ENCODE measurements around the gene STAB2.

Gene STAB2

GRCh38 chr12:103801709-103802585, 214.9 kb downstream of the STAB2 start:
- H3K27ac ChIP-seq = peak overlapping the region; percentile 81
- peak; percentile 31 for DNase-seq (ENCODE audit: low spot score)
- TF ChIP-seq CTCF (conservative IDR thresholded peaks at IDR 0.05; ENCODE audit: low read depth) = no peak
- ChIA-PET CTCF (interaction anchor here (0.7 kb wide), 1 partner anchor 22 kb away, joined by 3 read pairs; no protein-coding TSS in a partner anchor), POLR2A (ENCODE audit: low non-redundant PET) (interaction anchor here (0.6 kb wide), 1 partner anchor 262 kb away, joined by 9 read pairs; no protein-coding TSS in a partner anchor)

DNA sequence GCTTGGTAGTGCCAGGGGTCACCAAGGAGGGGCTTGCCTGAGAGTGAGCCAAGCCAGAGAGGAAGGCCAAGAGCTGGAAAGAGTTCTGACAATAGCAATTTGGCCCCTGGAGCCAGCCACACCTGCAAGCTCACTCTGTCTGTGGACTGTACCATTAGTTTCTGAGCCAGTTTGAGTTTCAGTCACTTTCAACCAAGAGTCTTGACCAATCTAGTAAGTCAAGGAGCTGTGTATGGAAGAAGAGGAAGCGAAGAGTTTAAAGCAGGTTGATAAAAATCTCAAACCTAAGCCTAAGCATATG, 215.5 kb downstream of the STAB2 start:
- no peak for TF ChIP-seq CTCF (conservative IDR thresholded peaks at IDR 0.05; ENCODE audit: low read depth)
- DNase-seq (ENCODE audit: low spot score) = no peak
- POLR2A ChIA-PET (ENCODE audit: low non-redundant PET) = no interaction called here
- H3K27ac ChIP-seq = peak overlapping the region; percentile 81
- CTCF ChIA-PET = no interaction called here

DNA sequence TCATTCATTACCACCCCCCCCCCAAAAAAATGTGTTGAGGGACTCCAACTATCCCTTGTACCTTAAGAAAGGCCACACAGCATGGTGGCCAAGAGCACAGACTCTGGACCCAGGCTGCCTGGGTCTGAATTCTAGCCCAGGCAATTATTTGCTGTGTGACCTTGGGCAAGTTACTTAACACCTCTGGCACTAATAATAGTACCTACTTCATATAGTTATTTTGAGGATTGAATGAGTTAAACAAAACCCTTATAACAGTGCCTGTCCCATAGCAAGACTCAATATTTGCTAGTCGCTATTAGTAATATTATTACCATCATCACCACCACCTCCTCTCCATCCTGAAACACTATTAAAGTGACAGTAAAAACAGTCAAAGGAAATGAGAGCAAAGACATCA, 216.8 kb downstream of the STAB2 start:
- ChIA-PET POLR2A (ENCODE audit: low non-redundant PET) (no interaction called here), CTCF (no interaction called here)
- no peak for DNase-seq (ENCODE audit: low spot score)
- no peak for TF ChIP-seq CTCF (conservative IDR thresholded peaks at IDR 0.05; ENCODE audit: low read depth)
- H3K27ac ChIP-seq = no peak overlapping the region

- ChIA-PET POLR2A (ENCODE audit: low non-redundant PET) (no interaction called here), CTCF (no interaction called here)
- no peak for TF ChIP-seq CTCF (conservative IDR thresholded peaks at IDR 0.05; ENCODE audit: low read depth)
- peak overlapping the region; percentile 67 for H3K27ac ChIP-seq
- no peak for DNase-seq (ENCODE audit: low spot score)
These were observed 218.7 kb downstream of the STAB2 start for GRCh38 chr12:103805655-103806360.

DNA sequence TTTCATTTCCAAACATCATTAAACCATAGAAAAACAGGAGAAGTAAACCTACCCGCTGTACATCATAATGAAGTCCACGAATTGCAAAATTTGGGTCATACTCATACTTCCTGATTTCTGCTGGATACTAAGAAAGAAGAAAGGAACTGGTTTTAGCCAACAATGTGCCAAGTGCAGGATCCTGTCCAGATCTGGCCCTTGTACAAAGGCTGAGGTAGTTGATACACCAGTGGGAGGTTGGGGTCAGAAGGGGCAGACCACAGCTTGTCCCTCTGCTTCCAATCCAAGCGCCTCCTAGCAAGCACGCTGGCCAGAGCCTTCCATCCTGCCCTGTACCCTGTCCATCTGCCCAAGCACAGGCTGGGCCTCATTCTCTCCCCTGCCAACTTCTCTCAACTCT, 219.7 kb downstream of the STAB2 start:
- no peak for TF ChIP-seq CTCF (conservative IDR thresholded peaks at IDR 0.05; ENCODE audit: low read depth)
- CTCF ChIA-PET = interaction anchor here (0.9 kb wide), 1 partner anchor 15 kb away, joined by 3 read pairs; no protein-coding TSS in a partner anchor
- DNase-seq (ENCODE audit: low spot score) = no peak
- H3K27ac ChIP-seq = peak overlapping the region; percentile 26; the same call in 1 of the 2 replicates
- POLR2A ChIA-PET (ENCODE audit: low non-redundant PET) = no interaction called here

GRCh38 chr12:103807561-103808238, 220.6 kb downstream of the STAB2 start:
- POLR2A ChIA-PET (ENCODE audit: low non-redundant PET) = no interaction called here

More at GRCh38 chr12:103807561-103808238, 220.6 kb downstream of the STAB2 start:
- DNase-seq (ENCODE audit: low spot score) = no peak
- no peak overlapping the region for H3K27ac ChIP-seq
- CTCF ChIA-PET = no interaction called here
- no peak for TF ChIP-seq CTCF (conservative IDR thresholded peaks at IDR 0.05; ENCODE audit: low read depth)

All from RWPE1 (cell line).